Panc1 (cell line): Measurements from ENCODE around the gene FBXW8. TPM values are rescaled to one million over a fixed set of nuclear protein-coding genes. Genes with fewer than 3 reads are reported as not detected.

ENCODE experiments used
- ATAC-seq: fragments of 200-7000 bp; cut with Tn5 transposase; 2 replicates; pipeline ENCODE4 v1.9.1; 2020; ENCODE audit warnings: mild to moderate bottlenecking, moderate library complexity
- BruUV-seq: library from RNA; stranded (reverse); fragments of 400-500 nt; replicated peaks from 2 replicates; lab custom pipeline; 2021; lab: Mats Ljungman, UMichigan
- CTCF ChIA-PET: fragments of 300-600 bp; sonication (Branson Sonifier 250); formaldehyde crosslinking; loops from one replicate; lab custom pipeline; 2022; ENCODE audit warnings: antibody characterized with exemption; lab: Charles Lee
- POLR2A ChIA-PET: fragments of 300-600 bp; sonication (Branson Sonifier 250); formaldehyde crosslinking; loops from one replicate; lab custom pipeline; 2022; ENCODE audit warnings: antibody characterized with exemption; lab: Charles Lee
- DNase-seq: peaks from one replicate; pipeline ENCODE4 v3.0.0-alpha.2; 2010; ENCODE audit warnings: low read depth, low spot score
- H3K27ac ChIP-seq: 2 replicates; pipeline ENCODE4 v1.5.1; 2011; ENCODE audit warnings: mild to moderate bottlenecking, low read length, inconsistent platforms
- H3K27me3 ChIP-seq: fragments of 200-500 bp; sonication (Bioruptor generic); 2 replicates; pipeline ENCODE4 v1.6.0; 2014; ENCODE audit warnings: low read length, inconsistent platforms; ENCODE audit not compliant: control insufficient read depth, insufficient read depth
- H3K36me3 ChIP-seq: fragments of 200-500 bp; sonication (Bioruptor generic); 2 replicates; pipeline ENCODE4 v1.5.1; 2014; ENCODE audit warnings: inconsistent platforms, mild to moderate bottlenecking, low read length, moderate library complexity; ENCODE audit not compliant: control insufficient read depth, insufficient read depth
- H3K4me1 ChIP-seq: 2 replicates; pipeline ENCODE4 v1.5.1; 2011; ENCODE audit warnings: inconsistent platforms, mild to moderate bottlenecking, low read length, moderate library complexity; ENCODE audit not compliant: control insufficient read depth, insufficient read depth
- H3K4me3 ChIP-seq, 2 experiments: 2 replicates each; pipeline ENCODE4 v1.5.1; 2011 to 2012; ENCODE audit warnings: low read depth in 2 of 2, low read length in 2 of 2, mild to moderate bottlenecking in 2 of 2, inconsistent platforms in 1 of 2, moderate library complexity in 1 of 2
- H3K9me3 ChIP-seq: fragments of 200-500 bp; sonication (Bioruptor generic); 2 replicates; pipeline ENCODE4 v1.5.1; 2014; ENCODE audit warnings: low read depth, mild to moderate bottlenecking, inconsistent platforms, low read length, moderate library complexity; ENCODE audit not compliant: control insufficient read depth, insufficient read depth
- POLR2AphosphoS5 ChIP-seq: IDR thresholded peaks from 2 replicates; pipeline ENCODE4 v1.6.1; 2012; ENCODE audit warnings: mild to moderate bottlenecking, low read depth, low read length, moderate library complexity
- SIN3A ChIP-seq: IDR thresholded peaks from 2 replicates; pipeline ENCODE4 v1.6.1; 2012; ENCODE audit warnings: low read depth, mild to moderate bottlenecking, low read length, moderate library complexity, borderline replicate concordance; ENCODE audit not compliant: insufficient read depth
- TCF7L2 ChIP-seq: IDR thresholded peaks from 2 replicates; pipeline ENCODE4 v1.6.1; 2011; ENCODE audit warnings: mild to moderate bottlenecking, low read depth, low read length, inconsistent platforms
- in situ Hi-C: cut with HindIII; loops from 2 replicates; pipeline ENCODE4 v1.10.0; 2016; ENCODE audit warnings: low sequenced_read_pairs, low pct_unique_long_range_greater_than_20kb
- intact Hi-C: fragments of 100-400 bp; cut with micrococcal nuclease; formaldehyde crosslinking; loops from one replicate; pipeline ENCODE4 v1.10.0; 2022; ENCODE audit not compliant: unreplicated experiment
- total RNA-seq: library from RNA; stranded (reverse); gene quantifications from one replicate; pipeline ENCODE4 v1.2.1, GENCODE V29; 2021; ENCODE audit not compliant: unreplicated experiment
- TF ChIP-seq, protein P1 (sequence below): fragments of 450-650 bp; IDR thresholded peaks from 2 replicates; pipeline ENCODE4 v1.5.1; 2017; ENCODE audit warnings: mild to moderate bottlenecking
- TF ChIP-seq, protein P2 (sequence below), 2 experiments: IDR thresholded peaks; 2 replicates each; pipeline ENCODE4 v1.6.1; 2011 to 2012; ENCODE audit warnings: low read depth in 2 of 2, control low read depth in 1 of 2, low read length in 1 of 2, mild to moderate bottlenecking in 1 of 2, moderate library complexity in 1 of 2; ENCODE audit not compliant: insufficient read depth in 1 of 2

FBXW8 gene
- total RNA-seq, 1 experiment from 2014 or later: 18.0 TPM

DNA sequence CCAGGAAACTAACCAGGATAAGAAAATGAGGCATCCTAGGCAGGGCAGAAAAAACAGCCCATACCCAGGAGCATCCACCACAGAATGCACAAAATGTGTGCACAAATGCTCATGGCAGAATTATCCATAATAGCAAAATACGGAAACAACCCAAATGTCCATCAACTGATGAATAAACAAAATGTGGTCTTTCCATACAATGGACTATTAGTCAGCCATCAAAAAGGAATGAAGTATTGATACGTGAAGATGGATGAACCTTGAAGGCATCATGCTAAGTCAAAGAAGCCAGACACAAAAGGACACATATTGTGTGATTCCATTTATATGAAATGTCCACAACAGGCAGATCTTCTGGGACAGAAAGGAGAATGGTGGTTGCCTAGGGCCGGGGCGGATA, 48.6 kb upstream of the FBXW8 start:
- no peak for TF ChIP-seq SIN3A
- TF ChIP-seq TCF7L2: no peak
- TF ChIP-seq POLR2AphosphoS5: no peak
- TF ChIP-seq, protein P1, sequence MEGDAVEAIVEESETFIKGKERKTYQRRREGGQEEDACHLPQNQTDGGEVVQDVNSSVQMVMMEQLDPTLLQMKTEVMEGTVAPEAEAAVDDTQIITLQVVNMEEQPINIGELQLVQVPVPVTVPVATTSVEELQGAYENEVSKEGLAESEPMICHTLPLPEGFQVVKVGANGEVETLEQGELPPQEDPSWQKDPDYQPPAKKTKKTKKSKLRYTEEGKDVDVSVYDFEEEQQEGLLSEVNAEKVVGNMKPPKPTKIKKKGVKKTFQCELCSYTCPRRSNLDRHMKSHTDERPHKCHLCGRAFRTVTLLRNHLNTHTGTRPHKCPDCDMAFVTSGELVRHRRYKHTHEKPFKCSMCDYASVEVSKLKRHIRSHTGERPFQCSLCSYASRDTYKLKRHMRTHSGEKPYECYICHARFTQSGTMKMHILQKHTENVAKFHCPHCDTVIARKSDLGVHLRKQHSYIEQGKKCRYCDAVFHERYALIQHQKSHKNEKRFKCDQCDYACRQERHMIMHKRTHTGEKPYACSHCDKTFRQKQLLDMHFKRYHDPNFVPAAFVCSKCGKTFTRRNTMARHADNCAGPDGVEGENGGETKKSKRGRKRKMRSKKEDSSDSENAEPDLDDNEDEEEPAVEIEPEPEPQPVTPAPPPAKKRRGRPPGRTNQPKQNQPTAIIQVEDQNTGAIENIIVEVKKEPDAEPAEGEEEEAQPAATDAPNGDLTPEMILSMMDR: no peak
- TF ChIP-seq, protein P2, sequence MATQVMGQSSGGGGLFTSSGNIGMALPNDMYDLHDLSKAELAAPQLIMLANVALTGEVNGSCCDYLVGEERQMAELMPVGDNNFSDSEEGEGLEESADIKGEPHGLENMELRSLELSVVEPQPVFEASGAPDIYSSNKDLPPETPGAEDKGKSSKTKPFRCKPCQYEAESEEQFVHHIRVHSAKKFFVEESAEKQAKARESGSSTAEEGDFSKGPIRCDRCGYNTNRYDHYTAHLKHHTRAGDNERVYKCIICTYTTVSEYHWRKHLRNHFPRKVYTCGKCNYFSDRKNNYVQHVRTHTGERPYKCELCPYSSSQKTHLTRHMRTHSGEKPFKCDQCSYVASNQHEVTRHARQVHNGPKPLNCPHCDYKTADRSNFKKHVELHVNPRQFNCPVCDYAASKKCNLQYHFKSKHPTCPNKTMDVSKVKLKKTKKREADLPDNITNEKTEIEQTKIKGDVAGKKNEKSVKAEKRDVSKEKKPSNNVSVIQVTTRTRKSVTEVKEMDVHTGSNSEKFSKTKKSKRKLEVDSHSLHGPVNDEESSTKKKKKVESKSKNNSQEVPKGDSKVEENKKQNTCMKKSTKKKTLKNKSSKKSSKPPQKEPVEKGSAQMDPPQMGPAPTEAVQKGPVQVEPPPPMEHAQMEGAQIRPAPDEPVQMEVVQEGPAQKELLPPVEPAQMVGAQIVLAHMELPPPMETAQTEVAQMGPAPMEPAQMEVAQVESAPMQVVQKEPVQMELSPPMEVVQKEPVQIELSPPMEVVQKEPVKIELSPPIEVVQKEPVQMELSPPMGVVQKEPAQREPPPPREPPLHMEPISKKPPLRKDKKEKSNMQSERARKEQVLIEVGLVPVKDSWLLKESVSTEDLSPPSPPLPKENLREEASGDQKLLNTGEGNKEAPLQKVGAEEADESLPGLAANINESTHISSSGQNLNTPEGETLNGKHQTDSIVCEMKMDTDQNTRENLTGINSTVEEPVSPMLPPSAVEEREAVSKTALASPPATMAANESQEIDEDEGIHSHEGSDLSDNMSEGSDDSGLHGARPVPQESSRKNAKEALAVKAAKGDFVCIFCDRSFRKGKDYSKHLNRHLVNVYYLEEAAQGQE (IDR thresholded peaks at IDR 0.05; ENCODE audit: insufficient read depth in 1 of 2, low read depth in 2 of 2, low read length in 1 of 2): no peak
- intact Hi-C loops: no loop called here
- ChIA-PET POLR2A (no interaction called here), CTCF (no interaction called here)
- no peak for ATAC-seq
- no peak for DNase-seq
- no peaks in the 10 kb centered on the region for H3K9me3 ChIP-seq
- H3K27ac ChIP-seq: no peak overlapping the region
- H3K4me3 ChIP-seq: no peak overlapping the region
- in situ Hi-C loops: no loop called here
- no peaks in the 10 kb centered on the region for H3K36me3 ChIP-seq
- BruUV-seq: no TSS peak
- peaks cover 2% of the 10 kb centered on the region; the same call in 1 of the 2 replicates for H3K27me3 ChIP-seq
- H3K4me1 ChIP-seq: peaks cover 18% of the 10 kb centered on the region

DNA sequence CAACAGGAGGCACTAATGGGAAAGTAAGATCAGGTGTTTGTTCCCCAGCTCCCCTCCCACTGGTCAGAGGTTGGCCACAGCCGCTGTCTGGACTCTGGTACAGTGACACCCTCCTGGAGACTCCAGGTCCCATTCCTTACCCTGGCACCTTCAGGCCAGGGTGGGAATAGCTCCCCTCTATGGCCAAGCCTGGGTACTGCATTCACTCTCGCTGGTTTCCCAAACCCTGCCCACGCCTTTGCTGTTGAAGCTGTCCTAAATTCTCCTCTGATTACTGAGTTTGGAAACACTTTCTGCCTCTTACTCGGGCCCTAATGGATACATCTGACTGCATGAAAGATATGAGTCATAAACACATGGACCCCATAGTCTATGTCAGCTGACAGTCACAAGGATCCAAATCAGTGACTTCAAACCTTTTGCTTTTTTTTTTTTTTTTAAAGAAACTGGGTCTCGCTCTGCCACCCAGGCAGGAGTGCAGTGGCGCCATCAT, 47.4 kb upstream of the FBXW8 start:
- DNase-seq (no peak), ATAC-seq (0 out of 2 replicates have a peak, but pooled peaks have one; percentile 46)
- no peak overlapping the region for H3K27ac ChIP-seq
- no peak overlapping the region for H3K4me3 ChIP-seq
- ChIA-PET POLR2A (no interaction called here), CTCF (interaction anchor here (0.6 kb wide), 1 partner anchor 18 kb away, joined by 4 read pairs; the partner anchor contains the start of gene HRK)
- H3K36me3 ChIP-seq: no peaks in the 10 kb centered on the region
- no TSS peak for BruUV-seq
- H3K9me3 ChIP-seq: no peaks in the 10 kb centered on the region
- no peak for TF ChIP-seq POLR2AphosphoS5
- TF ChIP-seq, protein P1: peak; percentile 83
- intact Hi-C loops (no loop called here), in situ Hi-C loops (no loop called here)
- H3K27me3 ChIP-seq: peaks cover 2% of the 10 kb centered on the region; the same call in 1 of the 2 replicates
- H3K4me1 ChIP-seq: peaks cover 18% of the 10 kb centered on the region
